IPS-NIHi11 (cell line): ENCODE results near the gene FUT6.
"Not testable (repeated sequence)": the region's sequence is repeated elsewhere in the genome, so short reads cannot be mapped to it uniquely, and the experiment has no call there.

Source experiments
- DNase-seq: peaks from one replicate; pipeline ENCODE4 v3.0.0; 2012; ENCODE audit warnings: mixed read lengths, low spot score

FUT6 gene

DNA sequence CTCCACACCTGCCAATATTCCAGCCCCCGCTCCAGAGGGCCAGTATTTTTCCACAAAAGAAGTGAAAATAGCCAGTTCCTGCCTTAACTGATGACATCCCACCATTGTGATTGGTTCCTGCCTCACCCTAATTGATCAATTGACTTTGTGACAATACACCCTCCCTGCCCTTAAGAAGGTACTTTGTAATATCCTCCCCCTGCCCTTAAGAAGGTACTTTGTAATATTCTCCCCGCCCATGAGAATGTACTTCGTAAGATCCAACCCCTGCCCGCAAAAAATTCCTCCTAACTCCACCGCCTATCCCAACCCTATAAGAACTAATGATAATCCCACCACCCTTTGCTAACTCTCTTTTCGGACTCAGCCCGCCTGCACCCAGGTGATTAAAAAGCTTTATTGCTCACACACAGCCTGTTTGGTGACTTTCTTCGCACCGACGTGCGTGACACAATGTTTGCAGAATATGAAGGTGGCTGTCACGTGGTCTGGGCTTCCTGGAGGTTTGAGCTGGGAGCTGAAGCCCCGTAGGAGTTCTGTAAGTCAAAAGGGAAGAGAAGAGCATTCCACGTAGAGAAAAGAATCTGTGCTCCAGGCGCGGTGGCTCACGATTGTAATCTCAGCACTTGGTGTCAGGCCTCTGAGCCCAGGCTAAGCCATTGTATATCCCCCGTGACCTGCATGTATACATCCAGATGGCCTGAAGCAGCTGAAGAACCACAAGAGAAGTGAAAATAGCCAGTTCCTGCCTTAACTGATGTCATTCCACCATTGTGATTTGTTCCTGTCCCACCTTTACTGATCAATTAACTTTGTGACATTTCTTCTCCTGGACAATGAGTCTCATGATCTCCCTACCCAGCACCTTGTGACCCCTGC is 17.9 kb upstream of the FUT6 start:
- DNase-seq, result no peak

DNA sequence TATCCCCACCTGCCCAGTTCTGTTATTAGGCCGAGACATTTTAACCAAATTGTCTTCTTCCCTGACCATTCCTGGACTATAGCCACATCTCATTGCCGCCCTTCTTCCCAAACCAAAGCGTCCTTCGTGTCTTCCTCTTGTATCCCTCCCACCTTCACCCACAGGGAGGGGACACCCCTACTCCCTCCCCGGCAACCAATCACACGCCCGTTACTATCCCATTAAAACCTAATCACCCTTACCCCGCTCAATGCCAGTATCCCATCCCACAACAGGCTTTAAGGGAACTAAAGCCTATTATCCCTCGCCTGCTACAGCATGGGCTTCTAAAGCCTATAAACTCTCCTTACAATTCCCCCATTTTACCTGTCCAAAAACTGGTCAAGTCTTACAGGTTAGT is 15.6 kb upstream of the FUT6 start:
- peak; percentile 7 for DNase-seq

DNA sequence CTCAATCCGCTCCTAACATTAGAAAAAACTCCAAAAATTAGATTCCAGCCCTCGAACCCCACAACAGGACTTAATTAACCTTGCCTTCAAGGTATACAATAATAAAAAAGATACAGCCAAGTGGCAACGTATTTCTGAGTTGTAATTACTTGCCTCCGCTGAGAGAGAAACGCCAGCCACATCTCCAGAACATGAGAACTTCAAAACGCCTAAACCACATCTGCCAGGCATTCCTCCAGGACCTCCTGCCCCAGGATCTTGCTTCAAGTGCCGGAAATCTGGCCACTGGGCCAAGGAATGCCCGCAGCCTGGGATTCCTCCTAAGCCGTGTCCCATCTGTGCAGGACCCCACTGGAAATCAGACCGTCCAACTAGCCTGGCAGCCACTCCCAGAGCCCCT is 14.6 kb upstream of the FUT6 start:
- not testable (repeated sequence) for DNase-seq

DNA sequence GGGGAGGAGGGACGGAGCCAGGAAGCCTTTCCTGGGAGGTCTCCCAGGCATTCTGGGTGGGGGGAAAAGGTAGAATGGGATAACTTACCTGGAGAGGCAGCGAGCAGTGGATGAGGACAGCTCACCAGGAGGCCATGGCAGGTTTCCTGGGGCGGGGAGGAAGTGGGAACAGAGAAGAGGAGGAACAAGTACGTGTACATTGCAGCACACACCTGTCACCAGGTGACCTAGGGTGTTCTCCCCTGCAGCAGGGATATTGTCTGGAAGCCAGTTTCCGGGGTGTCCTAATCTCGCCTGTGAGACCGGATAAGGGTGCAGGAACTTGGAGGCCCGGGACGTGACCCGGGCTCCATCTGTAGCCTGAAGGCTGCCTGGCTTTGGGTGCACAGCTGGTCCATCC is 11.8 kb upstream of the FUT6 start, which contains the start of gene FUT3:
FUT3 (minus strand) TSS at position 148 of the 400 bp plus-strand sequence.
- no peak for DNase-seq

GRCh38 chr19:5850743-5851293 is 11.3 kb upstream of the FUT6 start:
- peak; percentile 21 for DNase-seq

DNA sequence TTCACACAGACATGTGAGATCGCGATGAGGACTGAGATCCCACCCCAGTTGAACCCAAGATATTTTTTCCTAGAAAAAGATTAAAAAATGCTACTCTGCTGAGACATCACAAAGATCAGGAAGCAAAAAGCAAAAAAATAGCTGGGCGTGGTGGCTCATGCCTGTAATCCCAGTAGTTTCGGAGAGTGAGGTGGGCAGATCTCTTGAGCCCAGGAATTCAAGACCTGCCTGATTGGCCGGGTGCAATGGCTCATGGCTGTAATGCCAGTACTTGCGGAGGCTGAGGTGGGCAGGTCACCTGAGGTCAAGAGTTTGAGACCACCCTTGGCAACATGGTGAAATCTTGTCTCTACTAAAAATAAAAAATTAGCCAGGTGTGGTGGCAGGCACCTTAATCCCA is 10.7 kb upstream of the FUT6 start:
- DNase-seq, result no peak

DNA sequence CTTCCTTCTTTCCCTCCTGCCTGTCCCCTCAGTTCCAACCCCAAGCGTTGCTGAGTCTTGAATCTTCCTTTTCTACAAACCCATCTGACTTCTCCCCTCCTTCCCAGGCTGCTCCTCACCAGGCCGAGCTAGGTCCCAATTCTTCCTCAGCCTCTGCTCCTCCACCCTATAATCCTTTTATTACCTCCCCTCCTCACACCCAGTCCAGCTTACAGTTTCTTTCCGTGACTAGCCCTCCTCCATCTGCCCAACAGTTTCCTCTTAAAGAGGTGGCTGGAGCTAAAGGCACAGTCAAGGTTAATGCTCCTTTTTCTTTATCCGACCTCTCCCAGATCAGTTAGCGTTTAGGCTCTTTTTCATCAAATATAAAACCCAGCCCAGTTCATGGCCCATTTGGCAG is 9.1 kb upstream of the FUT6 start:
- not testable (repeated sequence) for DNase-seq

DNA sequence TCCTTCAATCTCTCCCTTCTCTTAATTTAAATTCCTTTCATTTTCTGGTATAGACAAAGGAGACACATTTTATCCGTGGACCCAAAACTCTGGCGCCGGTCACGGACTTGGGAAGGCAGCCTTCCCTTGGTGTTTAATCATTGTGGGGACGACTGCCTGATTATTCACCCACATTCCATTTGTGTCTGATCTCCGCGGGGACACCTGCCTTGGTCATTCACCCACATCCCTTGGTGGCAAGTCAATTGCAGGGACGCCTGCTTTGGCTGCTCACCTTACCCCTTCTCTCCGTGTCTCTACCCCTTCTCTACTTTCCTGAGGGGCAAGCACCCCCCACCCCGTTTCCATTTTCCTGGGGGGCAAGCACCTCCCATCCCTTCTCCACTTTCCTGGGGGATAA is 8.3 kb upstream of the FUT6 start:
- not testable (repeated sequence) for DNase-seq

GRCh38 chr19:5844456-5845433 is 5.2 kb upstream of the FUT6 start:
- no peak for DNase-seq

GRCh38 chr19:5843295-5843927 is 3.9 kb upstream of the FUT6 start:
- DNase-seq, result no peak

- DNase-seq, result not testable (repeated sequence)
These were observed 2.2 kb upstream of the FUT6 start for GRCh38 chr19:5841735-5842111.

DNA sequence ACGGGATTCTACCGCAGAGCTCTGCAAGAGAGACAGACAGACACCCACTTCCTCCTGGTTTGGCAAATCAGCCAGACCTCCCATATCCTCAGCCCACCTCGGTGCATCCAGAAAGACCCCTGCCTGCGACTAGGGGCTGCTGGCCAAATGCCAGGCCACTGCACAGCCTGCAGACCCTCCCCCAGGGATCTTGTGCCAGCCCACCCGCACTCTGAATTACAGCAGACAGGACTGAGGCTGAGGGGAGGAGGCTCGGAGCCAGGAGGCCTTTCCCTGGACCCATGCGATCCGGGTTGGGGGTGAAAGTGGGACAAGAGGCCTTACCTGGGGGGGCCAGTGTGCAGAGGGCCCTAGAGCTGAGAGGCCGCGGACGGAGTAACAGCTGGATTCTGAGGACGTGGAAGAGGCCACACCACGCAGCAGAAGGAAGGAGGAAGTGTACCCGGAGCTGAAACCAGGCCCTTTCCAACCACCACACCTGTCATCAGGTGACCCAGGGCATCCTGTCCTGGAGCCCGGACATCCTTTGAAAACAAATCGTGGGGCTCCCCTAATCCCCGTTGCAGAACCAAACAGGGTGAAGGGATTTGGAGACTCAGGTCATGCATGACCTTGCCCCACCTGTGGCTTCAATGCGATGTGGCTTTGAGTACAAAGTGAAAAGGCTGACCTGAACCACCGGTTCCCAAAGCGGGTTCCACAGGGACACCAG is 993 bp downstream of the FUT6 start:
- no peak for DNase-seq

DNA sequence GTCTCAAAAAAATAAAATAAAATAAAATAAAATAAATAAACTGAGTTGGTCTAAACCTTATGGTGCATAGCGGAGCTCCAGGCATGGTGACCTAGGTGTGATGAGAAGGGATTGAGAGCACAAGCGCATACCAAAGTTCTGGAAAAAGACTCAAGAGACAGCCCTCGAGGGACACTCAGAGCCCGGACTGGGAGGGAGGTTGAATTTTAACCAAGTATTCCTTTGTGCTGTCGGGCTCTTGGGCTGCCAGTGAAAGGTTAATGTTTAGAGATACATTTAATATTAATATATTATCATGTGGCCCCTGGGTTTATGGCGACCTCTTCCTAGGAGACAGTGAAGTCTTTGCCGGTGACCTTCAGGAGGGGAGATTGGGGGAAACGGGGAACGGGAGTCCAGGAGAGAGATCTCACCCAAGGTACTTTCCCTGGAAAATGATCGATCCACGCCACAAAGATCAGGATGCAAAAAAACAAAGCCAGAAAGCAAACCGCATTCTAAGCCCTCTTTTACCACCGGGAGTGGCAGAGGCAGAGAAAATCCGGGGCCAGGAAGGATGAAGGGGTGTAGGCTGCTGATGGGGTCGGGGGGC is 1.6 kb downstream of the FUT6 start:
- no peak for DNase-seq

- peak; percentile 1 for DNase-seq
These were observed 6.8 kb downstream of the FUT6 start for GRCh38 chr19:5832527-5833216.

- DNase-seq, result no peak
These were observed 7.4 kb downstream of the FUT6 start for GRCh38 chr19:5832061-5832460.

DNA sequence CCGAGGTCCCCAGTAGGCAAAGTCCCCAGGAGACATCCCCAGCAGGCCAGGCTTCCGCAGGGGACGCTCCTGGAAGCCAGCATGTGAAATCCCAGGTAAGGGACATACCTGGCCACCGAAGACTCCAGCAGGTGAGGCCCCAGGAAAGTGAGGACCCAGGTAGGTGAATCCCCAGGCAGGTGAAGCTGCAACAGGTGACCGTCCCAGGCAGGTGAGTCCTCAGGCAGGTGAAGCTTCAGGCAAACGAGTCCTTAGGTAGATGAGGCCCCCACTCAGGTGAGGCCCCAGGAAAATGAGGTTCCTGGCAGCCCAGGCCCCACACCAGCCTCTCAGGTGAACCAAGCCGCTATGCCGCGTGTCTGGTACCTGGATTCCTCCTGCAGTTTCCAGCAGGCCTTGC is 8.3 kb downstream of the FUT6 start:
- no peak for DNase-seq

GRCh38 chr19:5829567-5830310 is 9.8 kb downstream of the FUT6 start:
- DNase-seq, result no peak

- peak; percentile 85 for DNase-seq
These were observed 10.6 kb downstream of the FUT6 start for GRCh38 chr19:5828661-5829566.
